Activated CD8-positive, alpha-beta T cell treated with anti-CD3 and anti-CD28 coated beads for 36 hours (primary cell): ENCODE measurements around the gene RASAL1. TPM values are rescaled to one million over a fixed set of nuclear protein-coding genes. Genes with fewer than 3 reads are reported as not detected.

Experiments
- ATAC-seq: fragments of 200-7000 bp; cut with Tn5 transposase; one replicate; pipeline ENCODE4 v1.10.0; 2021; ENCODE audit warnings: mild to moderate bottlenecking, moderate library complexity
- CTCF ChIA-PET: fragments of 350-600 bp; sonication (Branson Sonifier 250); formaldehyde crosslinking; loops from one replicate; lab custom pipeline; 2021; ENCODE audit warnings: antibody characterized with exemption; lab: Charles Lee
- POLR2A ChIA-PET: fragments of 350-600 bp; sonication (Branson Sonifier 250); formaldehyde crosslinking; loops from one replicate; lab custom pipeline; 2021; ENCODE audit warnings: antibody characterized with exemption; lab: Charles Lee
- DNase-seq: peaks from one replicate; pipeline ENCODE4 v3.0.0-alpha.2; 2020
- H3K27ac Mint-ChIP-seq: one replicate; pipeline ENCODE4 v1.8.0; 2021; ENCODE audit warnings: mild to moderate bottlenecking, mixed read lengths
- H3K27me3 Mint-ChIP-seq: one replicate; pipeline ENCODE4 v1.8.0; 2021; ENCODE audit warnings: mixed read lengths
- H3K36me3 Mint-ChIP-seq: one replicate; pipeline ENCODE4 v1.8.0; 2021; ENCODE audit warnings: low read depth, mixed read lengths
- H3K4me1 Mint-ChIP-seq: one replicate; pipeline ENCODE4 v1.8.0; 2021; ENCODE audit warnings: low read depth, mixed read lengths
- H3K4me3 Mint-ChIP-seq: one replicate; pipeline ENCODE4 v1.8.0; 2021; ENCODE audit warnings: mild to moderate bottlenecking, moderate library complexity, mixed read lengths
- H3K9me3 Mint-ChIP-seq: one replicate; pipeline ENCODE4 v1.8.0; 2021; ENCODE audit warnings: mixed read lengths
- CTCF ChIP-seq: fragments of 200-600 bp; IDR thresholded peaks from one replicate; pipeline ENCODE4 v1.8.0; 2022; ENCODE audit warnings: antibody characterized with exemption, mild to moderate bottlenecking
- intact Hi-C: fragments of 100-400 bp; cut with micrococcal nuclease; formaldehyde crosslinking; loops from one replicate; pipeline ENCODE4 v1.10.0; 2022
- total RNA-seq, 2 experiments: library from RNA; stranded (reverse); gene quantifications; one replicate each; pipeline ENCODE4 v1.2.3, GENCODE V29; 2021

Gene RASAL1
- total RNA-seq, 2 experiments from 2014 or later = 9.8 to 12.4 TPM

GRCh38 chr12:113111247-113111646, 24.3 kb downstream of the RASAL1 start:
- POLR2A ChIA-PET = interaction anchor here (0.8 kb wide), 1 partner anchor 10 kb away, joined by 3 read pairs; no protein-coding TSS in a partner anchor
- no peak for DNase-seq
- Mint-ChIP-seq H3K36me3 (no peaks in the 10 kb centered on the region), H3K27ac (no peak overlapping the region), H3K9me3 (no peaks in the 10 kb centered on the region), H3K4me1 (peaks cover 10% of the 10 kb centered on the region), H3K4me3 (no peak overlapping the region), H3K27me3 (no peaks in the 10 kb centered on the region)
- TF ChIP-seq CTCF = no peak
- intact Hi-C loops = no loop called here
- CTCF ChIA-PET = interaction anchor here (1.3 to 2.0 kb wide), 2 partner anchors 13 to 63 kb away, joined by 3 to 10 read pairs; no protein-coding TSS in a partner anchor
- ATAC-seq = no peak

GRCh38 chr12:113109872-113110599, 25.5 kb downstream of the RASAL1 start:
- Mint-ChIP-seq H3K27me3 (no peaks in the 10 kb centered on the region), H3K36me3 (no peaks in the 10 kb centered on the region), H3K27ac (no peak overlapping the region), H3K4me3 (no peak overlapping the region), H3K9me3 (no peaks in the 10 kb centered on the region), H3K4me1 (peaks cover 10% of the 10 kb centered on the region)
- intact Hi-C loops = no loop called here
- ChIA-PET CTCF (interaction anchor here (0.9 to 2.0 kb wide), 5 partner anchors 12 to 65 kb away, joined by 3 to 10 read pairs (median 3); no protein-coding TSS in a partner anchor), POLR2A (no interaction called here)
- TF ChIP-seq CTCF = no peak
- ATAC-seq = peak; percentile 26
- DNase-seq = no peak

- Mint-ChIP-seq H3K4me1 (peaks cover 10% of the 10 kb centered on the region), H3K27me3 (no peaks in the 10 kb centered on the region), H3K27ac (no peak overlapping the region), H3K9me3 (no peaks in the 10 kb centered on the region), H3K36me3 (no peaks in the 10 kb centered on the region), H3K4me3 (no peak overlapping the region)
- ATAC-seq (no peak), DNase-seq (no peak)
- POLR2A ChIA-PET = no interaction called here
- intact Hi-C loops = no loop called here
- TF ChIP-seq CTCF = no peak
- CTCF ChIA-PET = interaction anchor here (0.9 to 2.0 kb wide), 3 partner anchors 11 to 66 kb away, joined by 3 to 10 read pairs (median 4); no protein-coding TSS in a partner anchor
These were observed 26.2 kb downstream of the RASAL1 start for GRCh38 chr12:113109360-113109759.

GRCh38 chr12:113108308-113108707, 27.3 kb downstream of the RASAL1 start:
- Mint-ChIP-seq H3K27me3 (no peaks in the 10 kb centered on the region), H3K27ac (no peak overlapping the region), H3K36me3 (no peaks in the 10 kb centered on the region), H3K9me3 (no peaks in the 10 kb centered on the region), H3K4me3 (no peak overlapping the region), H3K4me1 (peaks cover 18% of the 10 kb centered on the region)
- intact Hi-C loops = no loop called here
- DNase-seq = no peak
- no peak for ATAC-seq
- CTCF ChIA-PET = no interaction called here
- POLR2A ChIA-PET = no interaction called here
- no peak for TF ChIP-seq CTCF

- ATAC-seq (no peak), DNase-seq (no peak)
- no peak for TF ChIP-seq CTCF
- Mint-ChIP-seq H3K36me3 (no peaks in the 10 kb centered on the region), H3K27ac (no peak overlapping the region), H3K9me3 (no peaks in the 10 kb centered on the region), H3K27me3 (no peaks in the 10 kb centered on the region), H3K4me3 (no peak overlapping the region), H3K4me1 (peaks cover 18% of the 10 kb centered on the region)
- ChIA-PET POLR2A (interaction anchor here (0.7 to 0.9 kb wide), 2 partner anchors 64 to 77 kb away, joined by 3 read pairs; no protein-coding TSS in a partner anchor), CTCF (interaction anchor here (0.9 kb wide), 1 partner anchor 46 kb away, joined by 4 read pairs; no protein-coding TSS in a partner anchor)
- intact Hi-C loops = no loop called here
These were observed 29.2 kb downstream of the RASAL1 start for GRCh38 chr12:113106361-113106760.
